ENCODE results near the gene CCR4. TPM values are rescaled to one million over a fixed set of nuclear protein-coding genes. Genes with fewer than 3 reads are reported as not detected.
"Not testable (repeated sequence)": the region's sequence is repeated elsewhere in the genome, so short reads cannot be mapped to it uniquely, and the experiment has no call there.

The CCR4 gene
- total RNA-seq (1 to 10 TPM in 1 of 9 donors, under 1 TPM in 1, not detected in 7; 0.32 to 1.8 TPM), polyA plus RNA-seq (under 1 TPM in 1 of 2 donors, not detected in 1; 0.01 TPM)
- long read RNA-seq, donor 1 = 0 reads
- long read RNA-seq, donor 2 = 0 reads
- long read RNA-seq, donor 3 = 0 reads

DNA sequence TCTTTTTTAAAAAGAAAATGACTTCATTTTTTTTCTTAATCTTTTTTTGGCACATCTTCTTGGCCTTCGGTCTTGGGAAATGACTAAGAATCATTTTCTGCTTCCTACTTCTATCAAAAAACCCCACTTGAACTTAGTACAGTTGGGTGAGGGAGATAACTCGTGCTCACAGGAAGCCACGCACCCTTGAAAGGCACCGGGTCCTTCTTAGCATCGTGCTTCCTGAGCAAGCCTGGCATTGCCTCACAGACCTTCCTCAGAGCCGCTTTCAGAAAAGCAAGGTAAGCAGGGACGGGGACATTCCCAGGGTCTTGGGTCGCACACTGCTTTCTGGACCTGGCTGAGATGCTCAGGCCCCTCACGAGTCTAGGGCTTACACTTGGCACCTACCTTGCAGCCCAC, at the start of gene CCR4:
Gene CCR4, plus strand, starts transcription at position 235 of the 402 bp plus-strand sequence. CDS start 1,779 bp downstream, outside the sequence.
- TF ChIP-seq, protein P1, sequence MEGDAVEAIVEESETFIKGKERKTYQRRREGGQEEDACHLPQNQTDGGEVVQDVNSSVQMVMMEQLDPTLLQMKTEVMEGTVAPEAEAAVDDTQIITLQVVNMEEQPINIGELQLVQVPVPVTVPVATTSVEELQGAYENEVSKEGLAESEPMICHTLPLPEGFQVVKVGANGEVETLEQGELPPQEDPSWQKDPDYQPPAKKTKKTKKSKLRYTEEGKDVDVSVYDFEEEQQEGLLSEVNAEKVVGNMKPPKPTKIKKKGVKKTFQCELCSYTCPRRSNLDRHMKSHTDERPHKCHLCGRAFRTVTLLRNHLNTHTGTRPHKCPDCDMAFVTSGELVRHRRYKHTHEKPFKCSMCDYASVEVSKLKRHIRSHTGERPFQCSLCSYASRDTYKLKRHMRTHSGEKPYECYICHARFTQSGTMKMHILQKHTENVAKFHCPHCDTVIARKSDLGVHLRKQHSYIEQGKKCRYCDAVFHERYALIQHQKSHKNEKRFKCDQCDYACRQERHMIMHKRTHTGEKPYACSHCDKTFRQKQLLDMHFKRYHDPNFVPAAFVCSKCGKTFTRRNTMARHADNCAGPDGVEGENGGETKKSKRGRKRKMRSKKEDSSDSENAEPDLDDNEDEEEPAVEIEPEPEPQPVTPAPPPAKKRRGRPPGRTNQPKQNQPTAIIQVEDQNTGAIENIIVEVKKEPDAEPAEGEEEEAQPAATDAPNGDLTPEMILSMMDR (IDR thresholded peaks at IDR 0.05) = no peak
- TF ChIP-seq POLR2A (IDR thresholded peaks at IDR 0.05) = no peak
- DNase-seq = no peak
- Histone ChIP-seq H3K36me3 (no peaks in the 10 kb centered on the region), H3K4me3 (peak within 1 kb of the TSS in 1 of 12 donors; percentile 25), H3K27ac (no peak within 1 kb of the TSS), H3K9me3 (no peaks in the 10 kb centered on the region), H3K27me3 (no peaks in the 10 kb centered on the region), H3K4me1 (peaks cover 0 to 3% (median 0%) of the 10 kb centered on the region in 12 donors)
- peak in 1 of 4 donors; percentile 20 for ATAC-seq
- WGBS, 4 donors = 45 to 58% (median 56%) methylated on average over 9 of the region's 9 CpGs
- intact Hi-C loops (cut with DNase I) = loop anchor here in 2 of 10 donors (2.0 to 10.0 kb wide), 2 partner anchors 123 kb away; no protein-coding TSS in a partner anchor

DNA sequence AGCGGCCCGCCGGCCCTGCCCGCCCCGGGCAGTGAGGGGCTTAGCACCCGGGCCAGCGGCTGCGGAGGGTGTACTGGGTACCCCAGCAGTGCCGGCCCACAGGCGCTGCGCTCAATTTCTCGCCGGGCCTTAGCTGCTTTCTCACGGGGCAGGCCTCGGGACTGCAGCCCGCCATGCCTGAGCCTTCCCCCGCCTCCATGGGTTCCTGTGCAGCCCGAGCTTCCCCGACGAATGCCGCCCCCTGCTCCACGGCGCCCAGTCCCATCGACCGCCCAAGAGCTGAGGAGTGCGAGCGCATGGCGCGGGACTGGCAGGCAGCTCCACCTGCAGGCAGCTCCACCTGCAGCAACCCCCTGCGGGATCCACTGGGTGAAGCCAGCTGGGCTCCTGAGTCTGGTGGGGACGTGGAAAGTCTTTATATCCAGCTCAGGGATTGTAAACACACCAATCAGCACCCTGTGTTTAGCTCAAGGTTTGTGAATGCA, 48.5 kb upstream of the CCR4 start:
- H3K9me3 ChIP-seq; intact Hi-C loops (cut with DNase I); H3K36me3 ChIP-seq; H3K4me1 ChIP-seq; H3K27ac ChIP-seq: not testable (repeated sequence)
- H3K27me3 ChIP-seq = peaks cover 0 to 26% (median 1%) of the 10 kb centered on the region in 9 donors
- TF ChIP-seq, protein P1 (IDR thresholded peaks at IDR 0.05) = peak in 5 of 12 donors; percentile 7 to 18 (median 9)
- peak overlapping the region in 9 of 12 donors; percentile 6 to 53 (median 27) for H3K4me3 ChIP-seq
- DNase-seq (peak in 1 of 5 donors; percentile 33), ATAC-seq (peak in 1 of 4 donors; percentile 52)
- WGBS, 4 donors = 32 to 53% (median 42%) methylated on average over 14 to 31 of the region's 31 CpGs

DNA sequence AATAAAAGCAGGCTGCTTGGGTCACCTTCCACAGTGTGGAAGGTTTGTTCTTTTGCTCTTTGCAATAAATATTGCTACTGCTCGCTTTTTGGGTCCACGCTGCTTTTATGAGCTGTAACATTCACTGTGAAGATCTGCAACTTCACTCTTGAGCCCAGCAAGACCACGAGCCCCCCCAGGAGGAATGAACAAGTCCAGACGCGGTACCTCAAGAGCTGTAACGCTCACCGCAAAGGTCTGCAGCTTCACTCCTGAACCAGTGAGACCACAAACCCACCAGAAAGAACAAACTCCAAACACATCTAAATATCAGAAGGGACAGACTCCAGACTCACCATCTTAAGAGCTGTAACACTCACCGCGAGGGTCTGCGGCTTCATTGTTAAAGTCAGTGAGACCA, 47.5 kb upstream of the CCR4 start:
- H3K36me3 ChIP-seq = no peaks in the 10 kb centered on the region
- no peaks in the 10 kb centered on the region for H3K9me3 ChIP-seq
- DNase-seq = no peak
- intact Hi-C loops (cut with DNase I) = no loop called here
- ATAC-seq = no peak
- WGBS, 4 donors = 91 to 97% (median 95%) methylated on average over 10 of the region's 10 CpGs
- no peak overlapping the region for H3K4me3 ChIP-seq
- peaks cover 0 to 19% (median 0%) of the 10 kb centered on the region in 9 donors for H3K27me3 ChIP-seq
- H3K4me1 ChIP-seq = no peaks in the 10 kb centered on the region
- TF ChIP-seq, protein P1 (IDR thresholded peaks at IDR 0.05) = no peak
- no peak for TF ChIP-seq POLR2A (IDR thresholded peaks at IDR 0.05)
- H3K27ac ChIP-seq = no peak overlapping the region

DNA sequence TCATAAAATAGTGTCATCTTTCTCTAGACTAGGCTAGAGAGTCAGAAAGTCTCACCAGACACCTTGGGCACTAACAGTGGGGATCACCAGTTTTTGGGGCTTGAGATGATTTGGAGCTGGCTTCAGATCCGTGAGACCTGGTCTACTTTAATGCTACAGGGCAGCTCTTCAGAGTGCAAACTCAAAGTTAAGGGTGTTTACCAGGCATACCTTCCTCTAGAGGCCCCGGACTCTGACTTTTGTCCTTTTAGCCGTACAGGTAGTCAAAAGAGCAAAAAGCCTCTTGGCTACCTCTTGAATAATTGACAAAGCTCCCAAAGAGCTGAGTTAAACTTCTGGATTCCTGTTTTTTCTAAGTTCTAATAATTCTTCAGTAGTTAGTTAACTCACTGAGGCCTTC, 41.4 kb upstream of the CCR4 start:
- ATAC-seq (no peak), DNase-seq (no peak)
- TF ChIP-seq, protein P1 (IDR thresholded peaks at IDR 0.05) = no peak
- no peak for TF ChIP-seq POLR2A (IDR thresholded peaks at IDR 0.05)
- no peak overlapping the region for H3K27ac ChIP-seq
- intact Hi-C loops (cut with DNase I) = no loop called here
- no peaks in the 10 kb centered on the region for H3K27me3 ChIP-seq
- 79 to 91% (median 88%) methylated on average over 3 of the region's 3 CpGs for WGBS, 4 donors
- H3K9me3 ChIP-seq = no peaks in the 10 kb centered on the region
- H3K4me3 ChIP-seq = no peak overlapping the region
- no peaks in the 10 kb centered on the region for H3K36me3 ChIP-seq
- peaks cover 0 to 3% (median 0%) of the 10 kb centered on the region in 12 donors for H3K4me1 ChIP-seq

Measured in heart left ventricle (tissue), 16 donors.